HCT116 (cell line): ENCODE data around the gene SEC14L3. TPM values are rescaled to one million over a fixed set of nuclear protein-coding genes. Genes with fewer than 3 reads are reported as not detected.

ENCODE experiments used
- ATAC-seq: fragments of 200-7000 bp; cut with Tn5 transposase; 2 replicates; pipeline ENCODE4 v1.9.1; 2020; ENCODE audit warnings: mild to moderate bottlenecking, moderate library complexity
- BruUV-seq: library from RNA; stranded (reverse); fragments of 400-500 nt; replicated peaks from 2 replicates; lab custom pipeline; 2021; lab: Mats Ljungman, UMichigan
- CTCF ChIA-PET: fragments of 300-600 bp; sonication (Branson Sonifier 250); formaldehyde crosslinking; loops from one replicate; lab custom pipeline; 2021; ENCODE audit warnings: antibody characterized with exemption; lab: Charles Lee
- POLR2A ChIA-PET: fragments of 300-600, 350-600 bp; sonication (Branson Sonifier 250); formaldehyde crosslinking; loops from one replicate; lab custom pipeline; 2021; ENCODE audit warnings: antibody characterized with exemption; lab: Charles Lee
- RAD21 ChIA-PET, 2 experiments: fragments of 300-600 bp; sonication (Branson Sonifier 250); formaldehyde crosslinking; loops; one replicate each; lab custom pipeline; 2023; ENCODE audit warnings: low total read pairs in 2 of 2; ENCODE audit not compliant: uncharacterized antibody in 2 of 2, unreplicated experiment in 2 of 2, low non-redundant PET in 1 of 2; lab: Charles Lee
- DNase-seq: peaks from one replicate; pipeline ENCODE4 v3.0.0-alpha.2; 2010; ENCODE audit warnings: low read depth, low spot score
- H2AFZ ChIP-seq: fragments of 200-600 bp; shearing (Covaris generic), sonication (generic); 2 replicates; pipeline ENCODE4 v1.6.1; 2017; ENCODE audit warnings: low read depth, mixed run types, mixed read lengths, antibody characterized with exemption, low read length; ENCODE audit not compliant: poor library complexity, severe bottlenecking
- H3K27ac ChIP-seq: 2 replicates; pipeline ENCODE4 v1.5.1; 2012; ENCODE audit warnings: low read depth, low read length
- H3K27me3 ChIP-seq: fragments of 200-600 bp; sonication (generic); 2 replicates; pipeline ENCODE4 v1.6.1; 2016; ENCODE audit warnings: mixed run types, low read length, mixed read lengths; ENCODE audit not compliant: insufficient read depth
- H3K36me3 ChIP-seq, 2 experiments: fragments of 200-500 bp in 1 of 2; fragments of 200-600 bp in 1 of 2; sonication (Bioruptor generic) in 1 of 2; sonication (generic) in 1 of 2; 2 replicates each; pipeline versions ENCODE4 v1.5.1 to v1.6.1; 2014 to 2016; ENCODE audit warnings: low read length in 2 of 2, inconsistent platforms in 1 of 2, mixed read lengths in 1 of 2, mixed run types in 1 of 2; ENCODE audit not compliant: insufficient read depth in 2 of 2, control insufficient read depth in 1 of 2
- H3K4me1 ChIP-seq, 2 experiments: fragments of 200-600 bp in 1 of 2; sonication (generic) in 1 of 2; 2 replicates each; pipeline versions ENCODE4 v1.5.1 to v1.6.1; 2012 to 2017; ENCODE audit warnings: low read length in 2 of 2, inconsistent platforms in 1 of 2, mild to moderate bottlenecking in 1 of 2, mixed read lengths in 1 of 2, mixed run types in 1 of 2, moderate library complexity in 1 of 2; ENCODE audit not compliant: insufficient read depth in 2 of 2, control insufficient read depth in 1 of 2
- H3K4me2 ChIP-seq: fragments of 200-600 bp; sonication (generic); 2 replicates; pipeline ENCODE4 v1.6.1; 2017; ENCODE audit warnings: mixed run types, low read length, mixed read lengths
- H3K4me3 ChIP-seq, 2 experiments: fragments of 200-600 bp in 1 of 2; sonication (generic) in 1 of 2; replicated peaks in 1 of 2; 2 replicates each; pipeline ENCODE4 v1.5.1; 2011 to 2016; ENCODE audit warnings: low read length in 2 of 2, control low read depth in 1 of 2, low read depth in 1 of 2, mild to moderate bottlenecking in 1 of 2, mixed read lengths in 1 of 2, mixed run types in 1 of 2
- H3K79me2 ChIP-seq: fragments of 200-600 bp; sonication (generic); 2 replicates; pipeline ENCODE4 v1.6.1; 2017; ENCODE audit warnings: mild to moderate bottlenecking, mixed run types, low read length, moderate library complexity, mixed read lengths; ENCODE audit not compliant: insufficient read depth
- H3K9ac ChIP-seq: fragments of 200-600 bp; sonication (generic); 2 replicates; pipeline ENCODE4 v1.6.1; 2016; ENCODE audit warnings: low read length, mixed read lengths
- H3K9me2 ChIP-seq: fragments of 200-600 bp; sonication (generic), shearing (Covaris generic); 2 replicates; pipeline ENCODE4 v1.6.1; 2017; ENCODE audit warnings: mixed run types, mild to moderate bottlenecking, moderate library complexity; ENCODE audit not compliant: insufficient read depth
- H3K9me3 ChIP-seq, 2 experiments: fragments of 200-500 bp in 1 of 2; fragments of 200-600 bp in 1 of 2; sonication (Bioruptor generic) in 1 of 2; sonication (generic) in 1 of 2; 2 replicates each; pipeline ENCODE4 v1.6.1; 2014 to 2017; ENCODE audit warnings: low read length in 2 of 2, mixed read lengths in 2 of 2, inconsistent platforms in 1 of 2, low read depth in 1 of 2, mild to moderate bottlenecking in 1 of 2, mixed run types in 1 of 2, moderate library complexity in 1 of 2; ENCODE audit not compliant: control insufficient read depth in 1 of 2, insufficient read depth in 1 of 2
- H4K20me1 ChIP-seq: fragments of 200-600 bp; sonication (generic), shearing (Covaris generic); 2 replicates; pipeline ENCODE4 v1.6.1; 2017; ENCODE audit warnings: mixed run types, mild to moderate bottlenecking, moderate library complexity; ENCODE audit not compliant: insufficient read depth
- CEBPB ChIP-seq: IDR thresholded peaks from 2 replicates; pipeline ENCODE4 v1.6.1; 2012; ENCODE audit warnings: low read depth
- ELF1 ChIP-seq: IDR thresholded peaks from 2 replicates; pipeline ENCODE4 v1.6.1; 2012; ENCODE audit warnings: low read depth, borderline replicate concordance
- EZH2 ChIP-seq: fragments of 200-600 bp; sonication (generic); IDR thresholded peaks from 2 replicates; pipeline ENCODE4 v1.6.1; 2017; ENCODE audit warnings: antibody characterized with exemption, mixed run types
- EZH2phosphoT487 ChIP-seq: fragments of 200-600 bp; IDR thresholded peaks from 2 replicates; pipeline ENCODE4 v1.6.1; 2018; ENCODE audit warnings: antibody characterized with exemption, borderline replicate concordance
- POLR2A ChIP-seq: IDR thresholded peaks from 2 replicates; pipeline ENCODE4 v1.7.0; 2011; ENCODE audit warnings: borderline replicate concordance; ENCODE audit not compliant: insufficient read depth, insufficient read length; ENCODE audit errors: extremely low read depth
- POLR2AphosphoS5 ChIP-seq: IDR thresholded peaks from 2 replicates; pipeline ENCODE4 v1.6.1; 2011; ENCODE audit warnings: mild to moderate bottlenecking, low read depth, low read length, moderate library complexity
- RAD21 ChIP-seq: IDR thresholded peaks from 2 replicates; pipeline ENCODE4 v1.6.1; 2012; ENCODE audit warnings: low read depth, mild to moderate bottlenecking
- SP1 ChIP-seq: IDR thresholded peaks from 2 replicates; pipeline ENCODE4 v1.6.1; 2012; ENCODE audit warnings: low read depth
- TCF7L2 ChIP-seq: IDR thresholded peaks from 2 replicates; pipeline ENCODE4 v1.7.0; 2011; ENCODE audit warnings: borderline replicate concordance, inconsistent platforms; ENCODE audit not compliant: insufficient read depth, insufficient read length; ENCODE audit errors: extremely low read depth
- ZBTB33 ChIP-seq: IDR thresholded peaks from 2 replicates; pipeline ENCODE4 v1.6.1; 2011; ENCODE audit warnings: mild to moderate bottlenecking, low read length, moderate library complexity; ENCODE audit not compliant: insufficient replicate concordance; ENCODE audit errors: extremely low read depth
- ZFX ChIP-seq: fragments of 450-650 bp; IDR thresholded peaks from 2 replicates; pipeline ENCODE4 v1.6.1; 2017
- ZNF274 ChIP-seq: fragments of 200-500 bp; sonication (Bioruptor generic); IDR thresholded peaks from 2 replicates; pipeline ENCODE4 v1.6.1; 2014; ENCODE audit warnings: mild to moderate bottlenecking, low read depth, low read length, inconsistent platforms
- intact Hi-C: fragments of 100-400 bp; cut with micrococcal nuclease; formaldehyde crosslinking; loops from 2 replicates; pipeline ENCODE4 v1.10.0; 2022
- total RNA-seq: library from RNA; stranded (reverse); gene quantifications from one replicate; pipeline ENCODE4 v1.2.1, GENCODE V29; 2021; ENCODE audit not compliant: unreplicated experiment
- TF ChIP-seq, protein P1 (sequence below), 3 experiments: fragments of 200-600 bp in 1 of 3; sonication (generic) in 1 of 3; IDR thresholded peaks in 2 of 3; conservative IDR thresholded peaks in 1 of 3; 2 replicates each; pipeline ENCODE4 v1.5.1; 2012 to 2017; ENCODE audit warnings: low read depth in 2 of 3, low read length in 2 of 3, antibody characterized with exemption in 1 of 3, borderline replicate concordance in 1 of 3, control low read depth in 1 of 3, mild to moderate bottlenecking in 1 of 3, mixed read lengths in 1 of 3, mixed run types in 1 of 3, moderate library complexity in 1 of 3; ENCODE audit not compliant: insufficient read depth in 1 of 3

The SEC14L3 gene
- total RNA-seq, 1 experiment from 2014 or later = not detected

GRCh38 chr22:30435674-30436126 lies 36.1 kb downstream of the SEC14L3 start (continued):
- TF ChIP-seq TCF7L2 = peak; percentile 61
- no peak for TF ChIP-seq EZH2phosphoT487

GRCh38 chr22:30434843-30435242 lies 37.0 kb downstream of the SEC14L3 start:
- Histone ChIP-seq H3K4me1 (peaks cover 11 to 30% of the 10 kb centered on the region in 2 experiments), H2AFZ (no peak overlapping the region), H3K9me3 (no peaks in the 10 kb centered on the region), H3K4me3 (peak overlapping the region; percentile 80 to 82), H3K9me2 (no peaks in the 10 kb centered on the region), H3K27ac (peak overlapping the region; percentile 88), H3K9ac (peak overlapping the region; percentile 69), H3K4me2 (peak overlapping the region; percentile 85), H3K36me3 (no peaks in the 10 kb centered on the region), H3K79me2 (0 out of 2 replicates have a peak, but pooled peaks cover 5% of the 10 kb centered on the region), H3K27me3 (no peaks in the 10 kb centered on the region), H4K20me1 (no peaks in the 10 kb centered on the region)
- TF ChIP-seq EZH2 (no peak), ELF1 (no peak), ZFX (no peak), POLR2A (peak; percentile 43), POLR2AphosphoS5 (peak; percentile 20; the same call in 1 of the 2 replicates)
- intact Hi-C loops = no loop called here
- ATAC-seq (peak; percentile 42), DNase-seq (no peak)
- RAD21 ChIA-PET = no interaction called here
- POLR2A ChIA-PET = no interaction called here
- no TSS peak for BruUV-seq
- CTCF ChIA-PET = interaction anchor here (0.9 to 1.2 kb wide), 2 partner anchors 8 to 11 kb away, joined by 3 to 4 read pairs; no protein-coding TSS in a partner anchor

GRCh38 chr22:30433773-30434172 lies 38.0 kb downstream of the SEC14L3 start:
- intact Hi-C loops = no loop called here
- H3K36me3 ChIP-seq = no peaks in the 10 kb centered on the region
- no TSS peak for BruUV-seq
- H3K4me1 ChIP-seq = peaks cover 11 to 30% of the 10 kb centered on the region in 2 experiments
- no peak overlapping the region for H2AFZ ChIP-seq
- H3K27ac ChIP-seq = peak overlapping the region; percentile 3; the same call in 1 of the 2 replicates
- 0 out of 2 replicates have a peak overlapping the region, but pooled peaks have one; percentile 69 for H3K9ac ChIP-seq
- DNase-seq = no peak
- no peaks in the 10 kb centered on the region for H4K20me1 ChIP-seq
- ATAC-seq = no peak
- CTCF ChIA-PET = interaction anchor here (0.9 to 1.5 kb wide), 3 partner anchors 10 to 178 kb away, joined by 3 to 4 read pairs (median 3); no protein-coding TSS in a partner anchor
- no peak overlapping the region; a peak in 1 of 4 replicates for H3K4me3 ChIP-seq
- H3K4me2 ChIP-seq = peak overlapping the region; percentile 85
- 0 out of 2 replicates have a peak, but pooled peaks cover 5% of the 10 kb centered on the region for H3K79me2 ChIP-seq
- no peaks in the 10 kb centered on the region for H3K9me3 ChIP-seq
- RAD21 ChIA-PET = no interaction called here
- H3K27me3 ChIP-seq = no peaks in the 10 kb centered on the region
- H3K9me2 ChIP-seq = no peaks in the 10 kb centered on the region
- POLR2A ChIA-PET = no interaction called here
- TF ChIP-seq, protein P1, sequence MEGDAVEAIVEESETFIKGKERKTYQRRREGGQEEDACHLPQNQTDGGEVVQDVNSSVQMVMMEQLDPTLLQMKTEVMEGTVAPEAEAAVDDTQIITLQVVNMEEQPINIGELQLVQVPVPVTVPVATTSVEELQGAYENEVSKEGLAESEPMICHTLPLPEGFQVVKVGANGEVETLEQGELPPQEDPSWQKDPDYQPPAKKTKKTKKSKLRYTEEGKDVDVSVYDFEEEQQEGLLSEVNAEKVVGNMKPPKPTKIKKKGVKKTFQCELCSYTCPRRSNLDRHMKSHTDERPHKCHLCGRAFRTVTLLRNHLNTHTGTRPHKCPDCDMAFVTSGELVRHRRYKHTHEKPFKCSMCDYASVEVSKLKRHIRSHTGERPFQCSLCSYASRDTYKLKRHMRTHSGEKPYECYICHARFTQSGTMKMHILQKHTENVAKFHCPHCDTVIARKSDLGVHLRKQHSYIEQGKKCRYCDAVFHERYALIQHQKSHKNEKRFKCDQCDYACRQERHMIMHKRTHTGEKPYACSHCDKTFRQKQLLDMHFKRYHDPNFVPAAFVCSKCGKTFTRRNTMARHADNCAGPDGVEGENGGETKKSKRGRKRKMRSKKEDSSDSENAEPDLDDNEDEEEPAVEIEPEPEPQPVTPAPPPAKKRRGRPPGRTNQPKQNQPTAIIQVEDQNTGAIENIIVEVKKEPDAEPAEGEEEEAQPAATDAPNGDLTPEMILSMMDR (IDR thresholded peaks at IDR 0.05 in 2 of 3, conservative IDR thresholded peaks at IDR 0.05 in 1 of 3; ENCODE audit: borderline replicate concordance in 1 of 3, insufficient read depth in 1 of 3, low read depth in 2 of 3, low read length in 2 of 3) = no peak
- no peak for TF ChIP-seq ZBTB33
- no peak for TF ChIP-seq SP1
- TF ChIP-seq EZH2 = no peak
- no peak for TF ChIP-seq POLR2A
- no peak for TF ChIP-seq RAD21
- no peak for TF ChIP-seq CEBPB
- TF ChIP-seq ZNF274 = no peak
- TF ChIP-seq EZH2phosphoT487 = no peak
- TF ChIP-seq TCF7L2 = no peak
